Measurements from ENCODE around the gene SYP. TPM values are rescaled to one million over a fixed set of nuclear protein-coding genes. Genes with fewer than 3 reads are reported as not detected.

The SYP gene
- total RNA-seq, 2 donors from 2014 or later, result 6.4 to 7.4 TPM

GRCh38 chrX:49237060-49237459, 37.1 kb upstream of the SYP start:
- Histone ChIP-seq H3K4me3 (no peak overlapping the region), H3K4me1 (no peaks in the 10 kb centered on the region), H3K9ac (ENCODE audit: low read depth in 2 of 2, low read length in 2 of 2) (no peak overlapping the region), H3K27me3 (no peaks in the 10 kb centered on the region), H3K27ac (no peak overlapping the region), H3K9me3 (no peaks in the 10 kb centered on the region), H3K36me3 (no peaks in the 10 kb centered on the region)
- no peak for DNase-seq
- TF ChIP-seq, protein P1, sequence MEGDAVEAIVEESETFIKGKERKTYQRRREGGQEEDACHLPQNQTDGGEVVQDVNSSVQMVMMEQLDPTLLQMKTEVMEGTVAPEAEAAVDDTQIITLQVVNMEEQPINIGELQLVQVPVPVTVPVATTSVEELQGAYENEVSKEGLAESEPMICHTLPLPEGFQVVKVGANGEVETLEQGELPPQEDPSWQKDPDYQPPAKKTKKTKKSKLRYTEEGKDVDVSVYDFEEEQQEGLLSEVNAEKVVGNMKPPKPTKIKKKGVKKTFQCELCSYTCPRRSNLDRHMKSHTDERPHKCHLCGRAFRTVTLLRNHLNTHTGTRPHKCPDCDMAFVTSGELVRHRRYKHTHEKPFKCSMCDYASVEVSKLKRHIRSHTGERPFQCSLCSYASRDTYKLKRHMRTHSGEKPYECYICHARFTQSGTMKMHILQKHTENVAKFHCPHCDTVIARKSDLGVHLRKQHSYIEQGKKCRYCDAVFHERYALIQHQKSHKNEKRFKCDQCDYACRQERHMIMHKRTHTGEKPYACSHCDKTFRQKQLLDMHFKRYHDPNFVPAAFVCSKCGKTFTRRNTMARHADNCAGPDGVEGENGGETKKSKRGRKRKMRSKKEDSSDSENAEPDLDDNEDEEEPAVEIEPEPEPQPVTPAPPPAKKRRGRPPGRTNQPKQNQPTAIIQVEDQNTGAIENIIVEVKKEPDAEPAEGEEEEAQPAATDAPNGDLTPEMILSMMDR (IDR thresholded peaks at IDR 0.05), result no peak
- intact Hi-C loops (cut with DNase I), result no loop called here

- Histone ChIP-seq H3K9me3 (no peaks in the 10 kb centered on the region), H3K4me1 (no peaks in the 10 kb centered on the region), H3K36me3 (no peaks in the 10 kb centered on the region), H3K4me3 (no peak overlapping the region), H3K27ac (no peak overlapping the region), H3K27me3 (no peaks in the 10 kb centered on the region), H3K9ac (ENCODE audit: low read depth in 2 of 2, low read length in 2 of 2) (peak overlapping the region in 1 of 2 donors; percentile 24)
- intact Hi-C loops (cut with DNase I), result no loop called here
- TF ChIP-seq, protein P1 (IDR thresholded peaks at IDR 0.05), result no peak
- DNase-seq, result no peak
Observed at GRCh38 chrX:49233887-49234555, 34.0 kb upstream of the SYP start.

DNA sequence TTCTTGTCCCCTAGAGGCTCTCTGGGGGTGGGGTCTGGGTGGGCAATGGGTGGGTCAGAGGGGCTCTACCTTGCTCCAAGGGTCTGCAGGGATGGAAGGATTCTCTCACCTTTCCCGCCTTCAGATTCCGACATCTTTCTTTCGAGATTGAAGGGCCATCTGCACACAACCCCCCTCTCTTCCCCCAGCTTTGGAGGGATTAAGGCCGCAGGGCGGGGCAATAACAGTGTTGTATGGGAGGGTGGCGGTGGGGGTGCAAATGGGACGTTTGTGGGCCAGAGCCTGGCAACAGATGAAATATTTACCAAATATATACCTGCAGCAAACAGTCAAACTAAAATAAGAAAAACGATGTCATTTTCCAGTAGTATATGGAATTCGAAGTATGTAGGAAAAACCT, 33.2 kb upstream of the SYP start, which contains the start of gene CACNA1F:
TSS of gene CACNA1F (minus strand) at position 165 of the 400 bp plus-strand sequence. CDS start at position 134, 31 bp downstream.
- intact Hi-C loops (cut with DNase I), result no loop called here
- no peak within 1 kb of the TSS for H3K9ac ChIP-seq (ENCODE audit: low read depth in 2 of 2, low read length in 2 of 2)
- DNase-seq, result no peak
- no peaks in the 10 kb centered on the region for H3K4me1 ChIP-seq
- TF ChIP-seq, protein P1 (IDR thresholded peaks at IDR 0.05), result no peak
- no peaks in the 10 kb centered on the region for H3K27me3 ChIP-seq
- H3K36me3 ChIP-seq, result no peaks in the 10 kb centered on the region
- no peak within 1 kb of the TSS for H3K4me3 ChIP-seq
- no peaks in the 10 kb centered on the region for H3K9me3 ChIP-seq
- H3K27ac ChIP-seq, result no peak within 1 kb of the TSS

DNA sequence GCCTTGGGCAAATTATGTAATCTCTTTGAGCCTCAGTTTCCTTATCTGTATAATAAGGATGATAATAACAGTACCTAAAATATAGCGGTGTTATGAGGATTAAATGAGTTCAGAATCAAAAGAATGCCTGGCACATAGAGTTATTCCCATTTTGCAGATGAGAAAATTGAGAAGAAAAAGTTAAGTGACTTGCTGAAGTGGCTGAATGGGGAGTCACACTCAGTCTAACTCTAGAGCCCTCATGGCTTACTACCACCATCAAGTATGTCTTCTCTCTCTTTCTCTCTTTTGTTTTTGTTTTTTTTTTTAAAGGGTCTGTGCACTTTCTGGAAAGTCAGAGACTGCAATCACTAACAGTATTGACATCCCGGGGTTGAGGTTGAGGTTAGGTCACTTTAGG, 32.5 kb upstream of the SYP start:
- H3K4me3 ChIP-seq, result no peak overlapping the region
- no peak overlapping the region for H3K9ac ChIP-seq (ENCODE audit: low read depth in 2 of 2, low read length in 2 of 2)
- no peaks in the 10 kb centered on the region for H3K36me3 ChIP-seq
- no peak overlapping the region for H3K27ac ChIP-seq
- intact Hi-C loops (cut with DNase I), result no loop called here
- H3K27me3 ChIP-seq, result no peaks in the 10 kb centered on the region
- DNase-seq, result no peak
- no peaks in the 10 kb centered on the region for H3K9me3 ChIP-seq
- no peaks in the 10 kb centered on the region for H3K4me1 ChIP-seq
- TF ChIP-seq, protein P1 (IDR thresholded peaks at IDR 0.05), result no peak

DNA sequence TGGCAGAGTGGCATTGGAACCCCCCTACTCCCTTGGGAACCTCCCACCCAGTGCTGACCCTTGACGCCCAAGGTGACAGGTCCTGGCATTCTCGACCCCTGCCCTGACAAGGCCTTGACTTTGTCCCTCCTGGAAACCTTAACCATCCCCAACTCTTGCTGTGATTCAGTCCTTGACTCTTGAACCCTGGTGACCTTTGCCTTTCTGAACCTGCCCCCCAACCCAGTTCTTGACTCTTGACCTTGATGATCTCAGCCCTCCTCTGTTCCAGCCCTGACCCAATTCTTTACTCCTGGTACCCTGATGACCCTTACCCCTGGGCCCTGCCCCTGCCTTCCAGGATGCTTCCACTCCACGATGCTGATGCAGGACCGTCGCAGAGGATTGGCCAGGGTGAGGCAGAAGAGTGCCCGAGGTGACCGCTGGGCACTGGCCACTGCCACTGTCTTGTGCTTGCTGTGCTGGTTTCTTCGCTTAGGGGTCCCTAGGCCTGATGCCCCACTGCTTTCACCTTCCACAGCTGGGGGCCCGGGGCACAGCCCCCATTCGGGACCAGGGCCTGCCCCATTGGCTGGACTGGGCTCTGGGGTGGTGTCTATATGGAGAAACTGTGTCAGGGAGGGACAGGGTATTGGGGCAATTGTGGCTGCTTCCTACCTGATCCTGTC, 31.5 kb upstream of the SYP start:
- Histone ChIP-seq H3K4me1 (no peaks in the 10 kb centered on the region), H3K27me3 (no peaks in the 10 kb centered on the region), H3K36me3 (no peaks in the 10 kb centered on the region), H3K27ac (no peak overlapping the region), H3K4me3 (no peak overlapping the region), H3K9ac (ENCODE audit: low read depth in 2 of 2, low read length in 2 of 2) (no peak overlapping the region), H3K9me3 (no peaks in the 10 kb centered on the region)
- TF ChIP-seq, protein P1 (IDR thresholded peaks at IDR 0.05), result no peak
- no peak for DNase-seq
- intact Hi-C loops (cut with DNase I), result no loop called here
